Erythroblast (primary cell): Measurements from ENCODE around the gene RBPJL.

Source experiments
- DNase-seq, 2 experiments: peaks; one replicate each; lab custom pipeline; 2025; lab: John Stamatoyannopoulos, UW
- GATA1 ChIP-seq: IDR thresholded peaks from 2 replicates; pipeline ENCODE4 v1.6.1; 2011; ENCODE audit warnings: low read depth, mild to moderate bottlenecking, control low read depth, low read length, moderate library complexity
- POLR2A ChIP-seq: IDR thresholded peaks from 2 replicates; pipeline ENCODE4 v1.6.1; 2011; ENCODE audit warnings: mild to moderate bottlenecking, low read length

Gene RBPJL

DNA sequence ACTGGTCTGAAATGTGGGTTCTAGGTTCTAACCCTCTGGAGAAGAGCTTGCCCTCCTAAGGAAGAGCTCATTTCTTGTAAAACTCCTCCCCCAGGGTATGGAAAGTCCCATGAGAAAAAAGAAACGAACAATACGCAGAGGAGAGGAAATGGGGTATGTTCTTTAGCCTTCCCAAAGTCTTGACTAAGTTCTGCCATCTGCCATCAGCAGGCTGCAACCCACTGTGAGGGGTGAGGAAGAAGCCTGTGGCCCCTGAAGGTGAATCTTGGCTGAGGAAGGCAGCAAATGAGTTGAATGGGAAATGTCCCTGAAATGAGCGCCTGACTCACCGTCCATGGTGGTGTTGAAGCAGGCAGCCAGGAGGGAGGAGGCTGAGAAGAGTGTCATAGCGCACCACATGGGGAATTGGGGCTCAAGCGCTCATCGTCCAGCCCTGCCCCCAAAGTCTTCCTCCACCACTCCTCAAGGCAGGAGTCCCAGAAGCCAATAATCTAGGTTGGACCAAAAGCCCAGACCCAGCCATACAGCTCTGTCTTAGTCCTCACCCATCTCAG, 11.8 kb downstream of the RBPJL start:
- DNase-seq, result no peak
- no peak for TF ChIP-seq GATA1
- TF ChIP-seq POLR2A, result no peak

DNA sequence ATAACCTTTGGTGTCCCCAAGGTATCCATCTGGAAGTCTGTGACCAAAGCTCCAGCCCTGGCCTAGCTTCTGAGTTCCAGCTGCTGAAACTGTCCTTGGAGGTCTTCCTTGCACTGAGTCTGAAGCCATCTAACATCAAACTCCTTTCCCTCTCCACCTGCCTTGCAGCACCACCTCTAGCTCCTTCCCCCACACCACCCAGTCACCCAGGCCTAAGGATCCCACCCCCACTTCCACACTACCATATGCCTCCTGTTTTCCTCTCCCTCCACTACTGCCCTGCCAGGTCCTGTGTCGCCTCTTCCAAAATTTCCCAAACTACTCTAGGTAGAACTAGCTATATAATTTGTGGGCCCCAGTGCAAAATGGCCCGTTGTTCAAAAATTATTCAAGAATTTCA, 12.3 kb downstream of the RBPJL start:
- TF ChIP-seq GATA1 (no peak), POLR2A (no peak)
- DNase-seq, result no peak

DNA sequence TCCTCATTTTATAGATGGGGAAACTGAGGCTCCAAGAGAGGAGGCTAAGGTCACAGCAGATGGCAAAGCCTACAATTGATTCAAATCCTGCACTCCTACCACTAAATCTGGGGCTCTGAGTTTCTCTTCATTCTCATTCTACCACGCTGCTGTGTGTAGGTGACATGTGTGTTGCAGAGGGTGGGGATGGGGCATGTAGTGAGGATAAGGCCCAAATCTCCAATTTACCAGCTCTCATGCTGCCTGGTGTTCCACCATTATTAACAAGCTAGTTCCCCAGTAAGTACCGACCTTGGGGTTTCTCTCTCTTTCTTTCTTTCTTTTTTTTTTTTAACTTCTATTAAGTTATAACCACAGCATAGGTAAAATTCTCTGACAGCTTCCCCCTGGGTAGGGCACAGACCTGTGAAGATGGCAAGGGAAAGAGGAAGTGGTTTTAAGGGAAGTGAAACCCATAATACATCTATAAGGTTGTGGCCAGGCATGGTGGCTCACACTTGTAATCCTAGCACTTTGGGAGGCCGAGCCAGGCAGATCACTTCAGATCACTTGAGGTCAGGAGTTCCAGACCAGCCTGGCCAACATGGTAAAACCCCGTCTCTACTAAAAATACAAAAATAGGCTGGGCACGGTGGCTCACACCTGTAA, 14.4 kb downstream of the RBPJL start:
- no peak for TF ChIP-seq POLR2A
- TF ChIP-seq GATA1, result no peak
- no peak for DNase-seq

DNA sequence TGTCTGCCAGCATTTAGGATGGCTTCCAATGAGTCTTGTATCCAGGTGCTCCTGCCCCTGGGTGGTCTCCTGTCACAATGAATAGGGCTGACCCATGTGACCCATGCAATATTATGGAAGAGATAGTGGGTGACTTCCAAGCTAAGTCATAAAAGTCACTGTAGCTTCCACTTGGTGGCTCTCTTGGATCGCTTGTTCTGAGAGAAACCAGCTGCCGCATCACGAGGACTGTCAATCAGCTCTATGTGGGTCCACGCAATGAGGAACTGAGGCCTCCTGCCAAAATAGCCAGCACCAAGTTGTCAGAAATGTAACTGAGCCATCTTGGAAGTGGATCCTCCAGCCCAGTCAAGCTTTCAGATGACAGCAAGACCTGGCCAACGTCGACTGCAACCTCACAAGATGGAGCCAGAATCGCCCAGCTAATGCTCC, 16.3 kb downstream of the RBPJL start:
- DNase-seq, result peak; percentile 68 to 70
- TF ChIP-seq GATA1 (no peak), POLR2A (no peak)

DNA sequence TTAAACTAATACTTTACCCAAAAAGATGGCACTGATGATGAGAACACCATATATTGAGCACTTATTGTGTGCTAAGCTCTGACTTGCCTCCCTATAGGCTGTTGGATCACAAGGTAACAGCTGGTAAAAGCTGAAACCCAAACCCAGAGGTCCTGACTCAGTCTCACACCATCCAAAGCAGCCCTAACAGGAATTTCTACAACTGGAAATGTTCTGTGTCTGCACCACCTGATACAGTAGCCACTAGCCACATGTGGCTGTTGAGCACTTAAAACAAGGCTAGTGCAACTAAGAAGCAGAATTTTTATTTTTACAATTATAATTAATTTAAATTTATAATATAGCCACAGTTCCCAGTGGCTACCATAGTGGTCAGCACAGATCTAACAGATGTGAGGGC, 17.1 kb downstream of the RBPJL start:
- DNase-seq, result no peak
- TF ChIP-seq POLR2A (no peak), GATA1 (no peak)

DNA sequence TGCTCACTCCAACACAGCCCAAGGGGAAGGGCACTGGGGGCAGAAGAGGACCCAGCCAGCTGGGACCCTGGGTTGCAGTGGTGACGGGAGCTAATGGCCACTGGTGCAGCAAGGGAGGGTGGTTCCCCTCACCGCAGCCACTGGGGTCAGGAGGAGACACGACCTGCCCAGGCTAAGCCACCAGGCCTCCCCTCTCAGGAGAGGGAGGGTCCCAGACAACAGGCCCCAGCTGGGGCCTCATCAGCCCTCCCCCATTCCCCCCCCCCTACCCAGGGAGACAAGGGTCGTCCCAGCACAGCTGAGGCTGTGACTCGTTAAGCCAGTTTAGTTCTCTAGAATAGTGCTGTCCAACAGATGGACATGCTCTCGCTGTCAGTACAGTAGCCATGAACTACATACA, 18.7 kb downstream of the RBPJL start:
- TF ChIP-seq POLR2A (no peak), GATA1 (no peak)
- DNase-seq, result no peak

DNA sequence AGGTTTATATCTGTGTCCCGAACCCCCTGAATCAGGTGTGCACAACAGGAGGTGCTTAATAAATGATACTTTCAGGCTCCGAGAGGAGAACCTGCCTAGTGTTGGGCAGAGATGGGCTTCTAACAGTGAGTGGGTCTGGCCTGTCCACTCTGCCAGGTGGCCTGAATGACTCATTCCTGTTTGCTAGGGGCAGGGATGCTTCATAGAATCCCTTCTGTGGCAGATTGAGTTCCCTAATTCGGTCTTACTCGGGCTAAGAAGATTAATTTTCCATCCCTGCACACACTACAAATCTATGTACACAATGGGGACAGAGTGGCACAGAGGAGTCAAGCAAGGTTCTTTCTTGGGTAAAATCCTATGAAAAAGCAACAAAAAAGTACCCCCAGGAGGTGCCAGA, 21.8 kb downstream of the RBPJL start:
- no peak for TF ChIP-seq POLR2A
- no peak for DNase-seq

DNA sequence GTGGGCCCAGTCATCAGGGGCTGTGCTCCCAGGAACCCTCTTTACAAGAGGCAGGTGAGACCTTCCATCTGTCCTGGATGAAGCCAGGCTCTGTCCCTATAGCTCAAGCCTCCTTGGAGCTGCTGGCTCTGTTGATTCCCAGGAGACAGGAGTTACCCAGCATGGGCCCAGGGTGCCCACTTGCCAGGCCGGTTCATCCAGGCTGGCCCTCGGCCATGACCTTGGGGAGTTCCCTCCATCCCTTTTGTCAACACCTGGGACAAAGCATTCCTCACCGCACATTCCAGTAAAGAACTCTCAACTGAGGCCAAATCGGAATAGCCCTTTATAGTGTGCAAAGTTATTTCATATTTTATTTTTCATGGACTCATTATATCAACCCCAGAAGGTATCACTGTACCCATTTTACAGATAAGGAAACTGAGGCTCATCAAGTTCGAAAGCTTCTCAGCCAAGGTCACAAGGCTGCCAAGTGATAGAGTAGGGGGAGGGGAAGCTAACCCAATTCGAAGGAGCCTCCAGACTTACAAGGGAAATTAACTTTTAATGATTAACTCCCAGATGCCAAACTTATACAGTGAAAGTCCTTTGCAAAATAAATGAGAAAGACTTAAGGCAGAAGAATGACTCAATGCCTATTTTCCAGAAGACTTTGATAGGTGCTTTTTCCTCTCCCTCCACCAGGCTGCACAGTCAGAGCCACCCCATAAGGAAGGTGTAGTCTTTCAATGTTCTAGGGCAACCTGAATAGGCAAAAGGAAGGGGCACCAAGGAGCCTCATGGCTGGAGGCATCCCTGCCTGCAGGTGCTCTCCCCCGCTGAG, 23.1 kb downstream of the RBPJL start:
- no peak for DNase-seq
- TF ChIP-seq POLR2A (no peak), GATA1 (no peak)

DNA sequence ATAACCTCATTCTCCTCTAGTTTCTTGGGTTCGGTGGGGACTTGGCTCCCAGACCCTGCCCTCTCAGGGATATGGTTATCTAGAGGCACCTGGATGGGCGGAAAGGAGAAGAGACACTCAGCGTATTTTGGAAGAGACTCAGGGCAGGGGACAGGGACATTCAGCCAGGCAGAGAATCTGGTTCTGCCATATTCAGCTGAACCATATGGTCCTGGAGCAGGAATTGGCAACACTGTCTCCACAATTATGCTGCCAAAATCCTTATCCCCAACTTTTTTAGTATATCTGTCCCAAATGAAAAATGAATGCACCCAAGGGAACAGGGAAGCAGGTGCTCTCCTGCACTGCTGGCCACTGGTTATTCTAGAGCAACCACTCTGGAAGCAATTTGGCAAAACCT, 23.8 kb downstream of the RBPJL start:
- no peak for DNase-seq
- no peak for TF ChIP-seq GATA1
- TF ChIP-seq POLR2A, result no peak

DNA sequence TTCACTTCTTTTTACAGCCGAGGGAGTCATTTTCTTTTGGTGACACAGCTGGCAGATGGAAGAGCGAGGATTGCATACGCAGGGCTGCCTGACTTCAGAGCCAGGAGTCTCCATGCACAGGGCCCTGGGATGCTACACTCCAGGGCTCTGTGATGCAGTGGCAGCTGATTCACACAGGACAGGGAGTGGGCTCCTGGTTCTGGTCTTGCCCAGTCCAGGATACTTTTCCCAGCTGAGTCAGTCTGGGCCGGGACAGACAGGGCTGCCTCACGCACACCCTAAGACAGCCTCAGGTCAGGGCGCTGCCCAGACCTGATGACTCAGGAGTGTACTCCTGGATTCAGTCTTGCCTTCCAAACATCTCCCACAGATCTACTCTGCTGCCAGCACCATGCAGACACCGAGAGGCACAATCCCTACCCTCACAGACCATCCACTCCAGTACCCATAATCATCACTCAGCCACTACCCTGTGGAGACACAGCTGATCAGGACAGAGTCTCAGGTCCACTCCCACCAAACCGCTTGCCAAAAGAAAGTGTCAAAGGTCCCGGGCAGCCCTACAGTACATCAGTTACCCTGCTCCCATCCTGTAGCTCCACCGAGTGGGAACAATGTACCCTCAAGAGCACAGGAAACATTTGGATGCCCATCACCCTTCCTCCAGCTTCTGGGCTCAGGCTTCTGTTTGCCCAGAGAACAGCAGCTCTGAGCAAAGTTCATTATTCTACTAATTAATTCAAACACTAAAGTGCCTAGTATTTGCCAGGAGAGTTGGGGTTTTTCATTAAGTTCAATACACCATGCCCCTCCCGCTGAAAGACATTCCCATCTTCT, 30.1 kb downstream of the RBPJL start:
- no peak for TF ChIP-seq GATA1
- no peak for TF ChIP-seq POLR2A
- peak in 1 of 2 experiments; percentile 23 for DNase-seq

DNA sequence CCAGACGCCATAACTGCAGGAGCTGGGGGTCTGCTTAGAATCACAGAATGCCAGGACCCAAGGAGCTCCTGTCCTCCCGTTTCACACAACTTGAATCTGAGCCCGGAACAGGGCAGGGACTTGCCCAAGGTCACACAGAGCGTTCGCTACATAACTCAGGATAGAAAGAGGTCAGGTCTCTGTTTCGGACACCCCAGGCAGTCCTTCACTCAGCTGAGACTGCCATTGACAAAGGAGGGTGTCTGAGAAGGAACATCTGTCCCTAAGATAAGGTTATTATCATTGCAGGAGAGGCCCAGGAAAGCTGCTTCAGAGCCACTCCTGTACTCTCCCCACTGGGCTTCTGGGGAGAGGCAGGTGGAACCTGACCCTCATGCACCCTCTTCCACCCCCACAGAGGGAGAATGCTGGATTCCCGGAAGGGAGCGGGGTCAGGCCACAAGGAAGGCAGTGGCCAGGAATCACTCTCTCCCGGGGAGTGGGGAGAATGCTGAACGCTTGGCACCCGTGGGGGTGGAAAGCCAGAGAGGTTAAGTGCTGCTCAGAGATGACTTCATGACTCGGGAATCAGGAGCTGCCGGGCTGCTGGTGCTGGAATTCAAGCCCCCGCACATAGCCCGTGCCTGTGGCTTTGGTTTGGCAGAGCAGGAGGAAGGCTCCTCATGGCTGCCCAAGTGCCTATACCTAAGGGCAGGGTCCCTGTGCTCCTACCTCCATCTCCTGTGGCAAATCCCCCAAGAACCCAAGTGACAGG, 30.9 kb downstream of the RBPJL start:
- TF ChIP-seq POLR2A (no peak), GATA1 (no peak)
- DNase-seq, result peak; percentile 64 to 84

DNA sequence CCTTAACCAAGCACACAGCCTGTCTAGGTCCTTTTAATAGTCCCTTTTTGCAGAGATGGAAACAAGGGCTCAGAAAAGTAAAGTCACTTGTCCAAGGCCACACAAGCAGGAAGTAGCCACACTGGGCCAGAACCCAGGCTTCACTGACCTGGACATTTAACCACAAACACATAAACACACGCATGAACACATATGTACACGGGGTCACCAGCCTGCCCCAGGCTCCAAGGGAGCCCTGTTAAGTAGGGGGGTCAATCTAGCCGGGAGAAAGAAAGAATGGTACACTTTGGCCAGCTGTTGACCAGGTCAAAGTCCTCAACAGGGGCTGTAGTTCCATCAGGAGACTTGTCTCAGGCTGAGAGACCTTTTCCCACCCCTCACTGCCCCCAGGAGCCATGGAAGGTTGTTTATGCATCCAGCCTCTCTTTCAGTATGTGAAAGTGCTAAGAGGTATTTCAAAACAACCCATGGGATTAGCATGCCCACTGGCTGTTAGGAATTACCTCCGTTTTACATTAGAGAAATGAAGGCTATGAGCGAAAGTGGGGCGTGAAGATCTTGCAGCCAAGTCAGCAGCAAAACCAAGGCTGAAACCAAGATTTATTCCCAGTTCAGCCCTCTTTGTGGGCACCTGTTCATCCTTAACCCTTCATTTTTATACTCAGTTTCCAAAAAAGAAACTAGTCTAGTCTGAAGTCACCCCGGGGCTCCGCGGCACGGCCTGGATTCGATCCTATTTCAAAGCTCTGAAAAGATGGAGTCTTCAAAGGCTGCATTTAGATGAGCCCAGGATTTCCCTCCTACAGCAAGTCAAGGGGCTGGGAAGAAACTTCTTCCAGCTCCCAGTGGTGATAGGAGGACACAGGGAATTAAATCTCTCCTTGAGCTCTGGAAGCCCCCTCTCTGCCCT, 31.7 kb downstream of the RBPJL start:
- no peak for DNase-seq

DNA sequence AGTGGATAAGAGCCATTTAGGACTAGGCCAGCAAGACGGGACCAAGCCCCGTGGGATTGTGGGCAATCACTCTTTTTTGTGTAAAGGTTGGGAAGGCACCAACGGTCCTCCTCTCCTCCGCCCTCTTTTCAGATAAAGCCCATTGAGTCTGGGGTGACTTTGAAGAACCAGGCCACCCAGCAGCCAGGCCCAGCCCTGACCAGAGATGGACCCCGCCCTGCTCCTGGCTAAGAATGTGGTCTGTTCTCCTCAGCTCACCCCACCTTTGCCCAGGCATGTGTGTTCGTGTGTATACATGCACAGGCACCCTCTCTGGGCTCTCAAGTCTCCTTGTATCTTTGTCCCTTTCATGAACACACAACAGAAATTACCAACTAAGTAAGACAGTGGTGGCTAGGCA, 32.4 kb downstream of the RBPJL start:
- DNase-seq, result peak; percentile 60 to 72
- TF ChIP-seq POLR2A (peak; percentile 27), GATA1 (no peak)

More for the DNA sequence above, 31.7 kb downstream of the RBPJL start:
- TF ChIP-seq GATA1, result no peak
- TF ChIP-seq POLR2A, result no peak
